ENCODE measurements around the gene BRPF1. TPM values are rescaled to one million over a fixed set of nuclear protein-coding genes. Genes with fewer than 3 reads are reported as not detected.

Gene BRPF1
- total RNA-seq, 4 donors from 2014 or later, result 19.4 to 36.6 (median 20.3) TPM

DNA sequence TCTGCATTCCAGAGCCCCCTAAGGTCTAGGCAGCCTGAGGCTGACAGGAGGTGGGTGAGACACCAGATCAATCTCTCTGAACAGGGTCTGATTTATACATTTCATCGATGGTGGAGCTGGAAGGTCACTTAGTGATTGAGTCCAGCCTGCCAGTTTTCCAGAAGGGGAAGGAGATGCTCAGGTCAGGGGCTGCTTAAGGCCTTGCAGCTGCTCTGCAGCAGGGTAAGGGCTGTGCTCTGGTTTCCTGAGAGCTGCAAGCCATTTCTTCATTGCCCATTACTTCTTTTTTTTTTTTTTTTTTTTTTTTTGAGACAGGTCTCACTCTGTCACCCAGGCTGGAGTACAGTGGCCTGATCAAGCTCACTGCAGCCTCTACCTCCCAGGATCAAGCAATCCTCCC, 50.0 kb downstream of the BRPF1 start:
- Histone ChIP-seq H3K27ac (peak overlapping the region; percentile 43 to 76 (median 49)), H3K36me3 (peaks cover 14 to 36% of the 10 kb centered on the region in 2 donors), H3K4me1 (peaks cover 0 to 45% of the 10 kb centered on the region in 2 donors), H3K9me3 (no peaks in the 10 kb centered on the region), H3K27me3 (no peaks in the 10 kb centered on the region), H3K4me3 (replicated peaks in 1 of 3) (no peak overlapping the region)
- no peak for DNase-seq
- TF ChIP-seq, protein P1, sequence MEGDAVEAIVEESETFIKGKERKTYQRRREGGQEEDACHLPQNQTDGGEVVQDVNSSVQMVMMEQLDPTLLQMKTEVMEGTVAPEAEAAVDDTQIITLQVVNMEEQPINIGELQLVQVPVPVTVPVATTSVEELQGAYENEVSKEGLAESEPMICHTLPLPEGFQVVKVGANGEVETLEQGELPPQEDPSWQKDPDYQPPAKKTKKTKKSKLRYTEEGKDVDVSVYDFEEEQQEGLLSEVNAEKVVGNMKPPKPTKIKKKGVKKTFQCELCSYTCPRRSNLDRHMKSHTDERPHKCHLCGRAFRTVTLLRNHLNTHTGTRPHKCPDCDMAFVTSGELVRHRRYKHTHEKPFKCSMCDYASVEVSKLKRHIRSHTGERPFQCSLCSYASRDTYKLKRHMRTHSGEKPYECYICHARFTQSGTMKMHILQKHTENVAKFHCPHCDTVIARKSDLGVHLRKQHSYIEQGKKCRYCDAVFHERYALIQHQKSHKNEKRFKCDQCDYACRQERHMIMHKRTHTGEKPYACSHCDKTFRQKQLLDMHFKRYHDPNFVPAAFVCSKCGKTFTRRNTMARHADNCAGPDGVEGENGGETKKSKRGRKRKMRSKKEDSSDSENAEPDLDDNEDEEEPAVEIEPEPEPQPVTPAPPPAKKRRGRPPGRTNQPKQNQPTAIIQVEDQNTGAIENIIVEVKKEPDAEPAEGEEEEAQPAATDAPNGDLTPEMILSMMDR (IDR thresholded peaks at IDR 0.05), result no peak
- TF ChIP-seq POLR2A (IDR thresholded peaks at IDR 0.05), result no peak
- WGBS, 2 donors, result 87 to 93% methylated on average over 1 of the region's 1 CpG
- intact Hi-C loops (cut with DNase I), result no loop called here

DNA sequence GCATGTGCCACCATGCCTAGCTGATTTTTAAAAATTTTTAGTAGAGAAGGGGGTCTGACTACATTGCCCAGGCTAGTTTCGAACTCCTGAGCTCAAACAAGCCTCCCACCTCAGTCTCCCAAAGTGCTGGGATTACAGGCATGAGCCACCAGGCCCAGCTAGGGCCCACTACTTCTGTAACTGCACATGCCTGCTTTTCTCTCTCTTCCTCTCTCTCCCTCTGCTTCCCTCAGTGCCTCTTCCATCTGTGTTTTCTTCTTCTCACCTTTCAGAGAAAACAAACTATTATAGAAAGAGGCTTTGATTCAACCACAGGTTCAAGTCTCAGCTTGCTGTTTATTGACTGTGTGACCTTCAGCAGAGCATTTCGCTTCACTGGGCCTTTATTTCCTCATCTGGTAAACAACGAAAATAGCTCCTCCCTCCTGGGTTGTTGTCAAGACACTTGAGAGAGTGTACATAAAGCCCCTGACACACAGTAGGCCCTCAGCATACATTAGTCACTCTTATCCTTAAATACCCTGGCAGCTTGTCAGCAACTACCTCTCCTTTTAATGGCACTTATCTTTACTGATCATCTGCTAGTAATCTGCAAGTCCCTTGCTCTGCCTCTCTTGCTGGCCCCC, 50.6 kb downstream of the BRPF1 start:
- 80 to 92% methylated on average over 3 of the region's 3 CpGs for WGBS, 2 donors
- DNase-seq, result no peak
- peaks cover 0 to 45% of the 10 kb centered on the region in 2 donors for H3K4me1 ChIP-seq
- intact Hi-C loops (cut with DNase I), result no loop called here
- H3K27me3 ChIP-seq, result no peaks in the 10 kb centered on the region
- H3K27ac ChIP-seq, result peak overlapping the region in 2 of 3 donors; percentile 43 to 49
- H3K9me3 ChIP-seq, result no peaks in the 10 kb centered on the region
- H3K4me3 ChIP-seq (replicated peaks in 1 of 3), result no peak overlapping the region
- peaks cover 18 to 36% of the 10 kb centered on the region in 2 donors for H3K36me3 ChIP-seq
- TF ChIP-seq, protein P1 (IDR thresholded peaks at IDR 0.05), result no peak
- no peak for TF ChIP-seq POLR2A (IDR thresholded peaks at IDR 0.05)

DNA sequence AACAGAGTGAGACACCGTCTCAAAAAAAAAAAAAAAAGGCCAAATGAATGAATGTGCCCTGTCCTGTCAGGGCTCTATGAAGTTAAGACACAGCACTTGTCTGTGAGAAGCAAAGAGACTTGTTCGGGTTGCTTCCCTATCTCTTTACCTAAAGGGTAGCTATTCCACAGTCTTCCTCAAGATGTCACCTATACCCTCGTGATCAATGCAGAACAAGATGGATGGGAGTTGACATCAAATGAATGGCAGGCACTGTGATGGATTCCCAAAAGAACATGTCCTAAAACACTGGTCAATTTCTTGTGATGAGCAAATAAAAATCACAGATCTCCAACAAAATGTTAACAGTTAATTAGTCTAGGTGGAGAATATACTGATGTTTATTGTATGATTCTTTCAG, 51.2 kb downstream of the BRPF1 start:
- peaks cover 23 to 36% of the 10 kb centered on the region in 2 donors for H3K36me3 ChIP-seq
- intact Hi-C loops (cut with DNase I), result no loop called here
- TF ChIP-seq, protein P1 (IDR thresholded peaks at IDR 0.05), result no peak
- no peak for TF ChIP-seq POLR2A (IDR thresholded peaks at IDR 0.05)
- no peak overlapping the region for H3K27ac ChIP-seq
- H3K4me3 ChIP-seq (replicated peaks in 1 of 3), result no peak overlapping the region
- peaks cover 0 to 44% of the 10 kb centered on the region in 2 donors for H3K4me1 ChIP-seq
- no peak for DNase-seq
- H3K27me3 ChIP-seq, result no peaks in the 10 kb centered on the region
- 46 to 63% methylated on average over 3 of the region's 3 CpGs for WGBS, 2 donors
- H3K9me3 ChIP-seq, result no peaks in the 10 kb centered on the region

DNA sequence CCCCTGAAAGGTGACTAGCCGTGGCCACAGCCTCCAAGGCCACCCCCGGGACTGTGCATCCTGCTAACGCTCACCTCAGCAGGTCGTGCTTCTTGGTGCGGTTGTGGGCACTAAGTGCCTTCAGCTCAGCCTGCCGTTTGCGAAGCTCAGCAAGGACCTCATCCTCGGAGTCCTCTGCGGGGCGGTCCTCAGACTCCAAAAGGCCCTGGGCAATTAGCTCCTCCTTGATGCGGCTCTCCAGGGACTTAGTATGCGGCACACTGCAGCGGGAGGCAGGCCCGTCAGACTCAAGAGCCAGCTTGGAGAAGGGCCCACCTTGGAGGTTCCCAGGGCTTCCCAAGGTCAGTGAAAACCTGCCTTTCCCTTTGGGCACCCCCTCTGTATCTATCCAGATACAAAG, 52.4 kb downstream of the BRPF1 start:
- intact Hi-C loops (cut with DNase I), result no loop called here

DNA sequence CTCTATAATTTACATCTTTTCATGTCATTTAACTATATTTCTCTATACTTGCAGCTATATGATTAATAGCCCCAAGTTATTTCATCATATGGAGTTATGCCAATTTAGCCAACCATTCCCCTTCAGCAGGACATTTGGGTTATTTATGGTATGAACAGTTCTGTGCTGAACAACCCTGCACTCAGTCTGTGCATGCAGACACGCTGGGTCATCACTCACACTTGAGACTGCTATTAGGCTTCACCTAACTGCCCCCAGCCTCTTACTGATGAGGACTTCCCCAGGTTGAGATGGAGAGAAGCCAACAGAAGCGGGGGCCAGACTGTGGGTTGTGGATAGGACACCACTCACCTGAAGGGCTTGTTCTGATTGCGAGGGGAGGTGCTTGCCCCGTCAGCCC, 53.4 kb downstream of the BRPF1 start:
- intact Hi-C loops (cut with DNase I), result no loop called here
- H3K4me1 ChIP-seq, result peaks cover 0 to 26% of the 10 kb centered on the region in 2 donors
- H3K9me3 ChIP-seq, result no peaks in the 10 kb centered on the region
- 86 to 96% methylated on average over 4 of the region's 4 CpGs for WGBS, 2 donors
- peaks cover 34 to 44% of the 10 kb centered on the region in 2 donors for H3K36me3 ChIP-seq
- H3K27me3 ChIP-seq, result no peaks in the 10 kb centered on the region
- no peak for DNase-seq
- H3K4me3 ChIP-seq (replicated peaks in 1 of 3), result no peak overlapping the region
- TF ChIP-seq POLR2A (IDR thresholded peaks at IDR 0.05), result no peak
- TF ChIP-seq, protein P1 (IDR thresholded peaks at IDR 0.05), result no peak
- H3K27ac ChIP-seq, result no peak overlapping the region

More for the DNA sequence above, 52.4 kb downstream of the BRPF1 start:
- Histone ChIP-seq H3K4me1 (peaks cover 0 to 36% of the 10 kb centered on the region in 2 donors), H3K9me3 (no peaks in the 10 kb centered on the region), H3K4me3 (replicated peaks in 1 of 3) (no peak overlapping the region), H3K36me3 (peaks cover 24 to 36% of the 10 kb centered on the region in 2 donors), H3K27ac (no peak overlapping the region), H3K27me3 (no peaks in the 10 kb centered on the region)
- TF ChIP-seq, protein P1 (IDR thresholded peaks at IDR 0.05), result no peak
- TF ChIP-seq POLR2A (IDR thresholded peaks at IDR 0.05), result no peak
- WGBS, 2 donors, result 93 to 96% methylated on average over 6 to 12 of the region's 14 CpGs
- no peak for DNase-seq
